Measurements from ENCODE around the gene DXO. TPM values are rescaled to one million over a fixed set of nuclear protein-coding genes. Genes with fewer than 3 reads are reported as not detected.

Gene DXO
- total RNA-seq, 1 donor from 2014 or later = 11.2 TPM

GRCh38 chr6:31970604-31971271 lies 1.2 kb downstream of the DXO start:
- TF ChIP-seq CTCF (IDR thresholded peaks at IDR 0.05; ENCODE audit: borderline replicate concordance) = no peak
- DNase-seq = no peak
- no peaks in the 10 kb centered on the region for H3K27me3 ChIP-seq (ENCODE audit: low read depth)
- H3K4me3 ChIP-seq = peak overlapping the region; percentile 98
- peak overlapping the region; percentile 98 for H3K27ac ChIP-seq (replicated peaks)
- peaks cover 38% of the 10 kb centered on the region for H3K4me1 ChIP-seq
- intact Hi-C loops (cut with micrococcal nuclease) = no loop called here
- no peaks in the 10 kb centered on the region for H3K9me3 ChIP-seq (replicated peaks)
- peaks cover 47% of the 10 kb centered on the region for H3K36me3 ChIP-seq

GRCh38 chr6:31969712-31970603 lies 2.0 kb downstream of the DXO start:
- TF ChIP-seq CTCF (IDR thresholded peaks at IDR 0.05; ENCODE audit: borderline replicate concordance) = no peak
- Histone ChIP-seq H3K4me1 (peaks cover 38% of the 10 kb centered on the region), H3K27me3 (ENCODE audit: low read depth) (no peaks in the 10 kb centered on the region), H3K36me3 (peaks cover 55% of the 10 kb centered on the region), H3K9me3 (replicated peaks) (no peaks in the 10 kb centered on the region), H3K4me3 (no peak overlapping the region), H3K27ac (replicated peaks) (no peak overlapping the region)
- intact Hi-C loops (cut with micrococcal nuclease) = no loop called here
- no peak for DNase-seq

- H3K27me3 ChIP-seq (ENCODE audit: low read depth) = no peaks in the 10 kb centered on the region
- peaks cover 64% of the 10 kb centered on the region for H3K36me3 ChIP-seq
- DNase-seq = no peak
- peaks cover 38% of the 10 kb centered on the region for H3K4me1 ChIP-seq
- H3K4me3 ChIP-seq = no peak overlapping the region
- TF ChIP-seq CTCF (IDR thresholded peaks at IDR 0.05; ENCODE audit: borderline replicate concordance) = no peak
- intact Hi-C loops (cut with micrococcal nuclease) = no loop called here
- H3K9me3 ChIP-seq (replicated peaks) = no peaks in the 10 kb centered on the region
- H3K27ac ChIP-seq (replicated peaks) = no peak overlapping the region
These were observed 2.9 kb downstream of the DXO start for GRCh38 chr6:31968791-31969711.

GRCh38 chr6:31968326-31968725 lies 3.6 kb downstream of the DXO start:
- peaks cover 32% of the 10 kb centered on the region for H3K4me1 ChIP-seq
- no peak for TF ChIP-seq CTCF (IDR thresholded peaks at IDR 0.05; ENCODE audit: borderline replicate concordance)
- no peaks in the 10 kb centered on the region for H3K27me3 ChIP-seq (ENCODE audit: low read depth)
- H3K4me3 ChIP-seq = no peak overlapping the region
- intact Hi-C loops (cut with micrococcal nuclease) = no loop called here
- no peak overlapping the region for H3K27ac ChIP-seq (replicated peaks)
- no peak for DNase-seq
- no peaks in the 10 kb centered on the region for H3K9me3 ChIP-seq (replicated peaks)
- peaks cover 71% of the 10 kb centered on the region for H3K36me3 ChIP-seq

GRCh38 chr6:31967926-31968320 lies 4.0 kb downstream of the DXO start:
- no peak for TF ChIP-seq CTCF (IDR thresholded peaks at IDR 0.05; ENCODE audit: borderline replicate concordance)
- Histone ChIP-seq H3K4me3 (no peak overlapping the region), H3K9me3 (replicated peaks) (no peaks in the 10 kb centered on the region), H3K27ac (replicated peaks) (no peak overlapping the region), H3K4me1 (peaks cover 28% of the 10 kb centered on the region), H3K27me3 (ENCODE audit: low read depth) (no peaks in the 10 kb centered on the region), H3K36me3 (peaks cover 75% of the 10 kb centered on the region)
- no peak for DNase-seq
- intact Hi-C loops (cut with micrococcal nuclease) = no loop called here
